CD1c-positive myeloid dendritic cell (primary cell): ENCODE data around the gene CACNA1H.

Experiments
- DNase-seq: peaks from one replicate; pipeline ENCODE4 v3.0.0-alpha.2; 2016; ENCODE audit errors: extremely low spot score

The CACNA1H gene

GRCh38 chr16:1158456-1159324, 5.8 kb downstream of the CACNA1H start:
- no peak for DNase-seq

- DNase-seq = no peak
Observed at GRCh38 chr16:1159325-1159972, 6.5 kb downstream of the CACNA1H start.

- no peak for DNase-seq
Observed at GRCh38 chr16:1159973-1160772, 7.3 kb downstream of the CACNA1H start.

DNA sequence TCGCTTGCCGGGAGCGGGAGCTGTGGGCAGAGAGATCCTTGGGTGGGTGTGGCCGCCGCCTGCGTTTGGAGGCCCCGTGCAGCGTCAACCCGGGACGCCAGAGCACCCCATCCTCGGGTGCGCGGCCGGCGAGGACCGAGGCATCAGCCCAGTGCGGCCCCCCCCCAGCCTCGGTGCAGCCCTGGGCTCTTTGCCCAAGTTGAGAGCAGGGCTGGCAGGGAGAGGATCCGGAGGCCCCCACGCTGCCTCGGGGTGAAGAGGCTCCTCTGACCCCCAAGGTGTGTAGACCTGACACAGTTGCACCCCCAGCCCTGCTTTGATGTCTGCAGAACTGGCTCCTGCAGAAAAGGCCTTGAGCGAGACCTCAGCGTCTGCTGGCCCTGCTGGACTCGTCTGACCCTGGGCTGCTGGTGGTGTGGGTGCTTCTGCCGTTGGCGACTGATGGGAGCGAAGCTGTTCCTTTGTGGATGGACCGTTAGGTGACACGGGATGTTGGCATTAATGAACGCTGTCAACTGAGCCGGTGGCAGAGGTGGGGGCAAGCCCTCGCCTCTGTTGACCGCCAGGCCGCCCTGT, 8.0 kb downstream of the CACNA1H start:
- no peak for DNase-seq

DNA sequence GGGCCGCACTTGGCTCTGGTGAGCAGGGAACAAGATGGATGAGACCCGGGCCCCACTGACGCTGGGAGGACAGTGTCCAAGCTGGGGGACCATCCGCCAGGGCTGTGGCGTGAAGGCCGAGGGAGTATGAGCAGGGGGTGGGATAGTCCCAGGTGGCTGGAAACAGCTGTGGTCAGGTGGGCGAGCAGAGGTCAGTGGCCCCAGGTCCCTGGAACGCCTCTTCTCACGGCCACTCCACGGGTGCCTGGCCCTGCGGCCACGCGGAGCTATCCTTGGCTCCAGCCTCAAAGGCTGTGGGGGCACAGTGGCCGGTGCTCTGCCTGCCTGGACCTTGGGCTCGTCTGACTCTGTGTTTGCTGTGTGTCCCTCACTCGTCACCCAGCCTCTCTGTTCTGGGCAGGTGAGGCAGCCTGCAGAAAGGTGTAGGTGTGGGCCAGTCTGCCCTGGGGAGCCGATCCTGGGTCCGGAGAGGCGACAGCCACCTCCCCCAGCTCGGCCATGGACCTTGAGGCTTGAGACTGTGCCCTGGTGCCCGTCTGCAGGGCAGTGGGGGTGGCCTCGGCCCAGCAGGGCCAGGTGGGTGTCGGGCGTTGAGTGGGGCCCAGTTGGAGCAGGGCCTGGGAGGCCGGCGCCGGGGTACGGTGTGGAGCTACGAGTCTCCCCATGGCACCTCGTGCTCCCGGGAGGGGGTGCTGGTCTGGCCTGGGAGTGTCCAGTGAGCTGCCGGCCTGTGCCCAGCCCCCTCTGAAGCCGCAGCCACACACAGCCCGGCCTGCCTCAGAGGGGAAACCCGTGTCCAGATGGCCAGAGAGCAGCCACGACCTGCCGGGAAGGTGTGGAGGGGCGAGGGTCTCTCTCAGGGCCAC, 10.0 kb downstream of the CACNA1H start:
- DNase-seq = no peak

- DNase-seq = no peak
Observed at GRCh38 chr16:1163567-1164055, 10.7 kb downstream of the CACNA1H start.

DNA sequence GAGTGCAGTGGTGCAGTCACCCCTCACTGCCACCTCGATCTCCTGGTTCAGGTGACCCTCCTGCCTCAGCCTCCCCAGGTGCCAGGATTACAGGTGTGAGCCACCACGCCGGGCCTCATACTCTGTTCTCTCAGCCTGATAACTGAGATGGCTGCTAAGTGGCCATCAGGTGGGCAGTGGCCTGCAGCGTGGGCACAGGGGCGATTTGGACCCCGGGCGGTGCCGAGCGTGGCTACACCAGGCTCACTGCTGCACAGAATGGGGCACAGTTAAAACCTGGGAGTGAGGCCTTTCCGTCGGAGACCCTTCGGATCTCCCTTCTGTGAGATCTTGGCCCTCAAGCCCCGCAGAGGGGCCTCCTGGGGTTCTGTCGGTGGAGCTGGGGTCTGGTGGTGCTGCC, 11.5 kb downstream of the CACNA1H start:
- no peak for DNase-seq

GRCh38 chr16:1164975-1165374, 12.1 kb downstream of the CACNA1H start:
- DNase-seq = no peak

- no peak for DNase-seq
Observed at GRCh38 chr16:1165511-1165910, 12.6 kb downstream of the CACNA1H start.

DNA sequence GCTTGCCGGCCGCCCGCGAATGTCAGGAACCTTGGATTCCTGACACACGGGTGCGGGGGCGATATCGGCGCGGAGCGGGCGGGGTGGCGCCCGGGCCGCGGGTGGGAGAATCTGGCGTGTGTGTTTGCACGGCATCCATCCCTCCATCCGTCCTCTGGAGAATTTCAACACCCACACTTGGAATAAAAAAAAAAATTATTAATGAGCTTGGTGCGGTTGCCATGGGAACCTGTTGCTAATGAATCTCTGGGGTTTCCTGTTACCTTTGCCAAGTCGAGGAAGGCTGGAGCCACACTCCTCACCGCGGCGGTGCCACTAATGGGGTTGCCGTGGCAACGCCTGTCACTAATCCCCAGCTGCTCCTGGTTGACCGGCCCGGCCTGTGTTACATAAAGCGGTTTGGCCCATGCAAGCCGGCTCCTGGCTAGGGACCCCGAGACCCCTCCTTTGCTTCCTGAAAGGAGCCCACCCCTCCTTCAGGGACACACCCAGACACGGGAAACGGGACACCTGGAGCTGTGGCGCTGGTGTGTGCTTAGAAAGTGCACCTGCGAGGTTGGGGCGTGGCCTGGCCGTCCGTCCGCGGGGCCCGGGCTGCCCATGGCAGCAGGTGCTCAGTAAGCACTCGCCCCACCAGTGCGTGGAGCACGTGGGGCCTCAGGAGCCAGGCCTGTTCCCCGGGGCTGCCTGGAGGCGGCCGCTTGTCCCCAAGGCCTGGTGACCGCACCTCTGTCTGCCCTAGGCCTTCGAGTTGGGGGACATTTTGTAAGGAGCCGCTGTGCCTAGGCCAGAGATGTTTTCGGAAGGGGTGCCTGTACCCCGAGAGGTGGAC, 14.6 kb downstream of the CACNA1H start:
- DNase-seq = no peak

DNA sequence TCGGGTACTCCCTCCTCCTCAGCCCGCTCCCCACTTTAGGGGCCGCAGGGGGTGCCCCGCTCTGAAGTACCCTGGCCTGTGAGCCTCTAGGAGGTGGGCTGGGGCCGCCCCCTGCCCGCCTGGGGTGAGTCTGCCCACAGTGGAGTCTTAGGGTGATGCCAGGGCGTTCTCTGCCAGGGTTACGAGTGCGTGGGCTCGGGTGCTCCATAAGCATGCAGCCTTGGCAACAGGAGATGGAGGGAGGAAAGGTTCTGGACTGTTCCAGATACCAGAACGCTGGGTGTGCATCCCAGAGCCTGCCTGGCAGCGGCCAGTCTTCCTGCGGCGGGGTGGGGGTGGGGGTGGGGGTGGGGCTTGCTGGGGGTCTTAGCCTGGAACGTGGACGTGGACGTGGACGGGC, 15.9 kb downstream of the CACNA1H start:
- no peak for DNase-seq

- no peak for DNase-seq
Observed at GRCh38 chr16:1169285-1170075, 16.6 kb downstream of the CACNA1H start.

DNA sequence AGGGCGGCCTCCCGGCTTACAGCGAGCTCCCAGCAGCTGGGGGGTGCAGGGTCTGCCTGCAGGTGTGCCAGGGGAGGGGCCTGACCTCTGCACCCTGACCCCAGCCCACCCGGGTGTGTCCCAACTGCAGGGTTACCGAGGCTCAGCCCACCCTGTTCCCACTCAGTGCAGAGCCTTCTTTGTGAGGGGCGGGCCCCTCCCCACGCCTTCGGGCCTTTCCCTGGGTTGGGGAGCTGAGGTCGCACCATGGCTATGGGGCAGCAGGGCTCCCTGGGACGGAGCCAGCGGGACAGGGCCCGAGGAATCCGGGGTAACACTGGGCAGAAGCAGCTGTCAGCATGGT, 17.1 kb downstream of the CACNA1H start:
- DNase-seq = no peak

GRCh38 chr16:1171001-1171400, 18.1 kb downstream of the CACNA1H start:
- DNase-seq = no peak

- no peak for DNase-seq
Observed at GRCh38 chr16:1171854-1172428, 19.0 kb downstream of the CACNA1H start.

DNA sequence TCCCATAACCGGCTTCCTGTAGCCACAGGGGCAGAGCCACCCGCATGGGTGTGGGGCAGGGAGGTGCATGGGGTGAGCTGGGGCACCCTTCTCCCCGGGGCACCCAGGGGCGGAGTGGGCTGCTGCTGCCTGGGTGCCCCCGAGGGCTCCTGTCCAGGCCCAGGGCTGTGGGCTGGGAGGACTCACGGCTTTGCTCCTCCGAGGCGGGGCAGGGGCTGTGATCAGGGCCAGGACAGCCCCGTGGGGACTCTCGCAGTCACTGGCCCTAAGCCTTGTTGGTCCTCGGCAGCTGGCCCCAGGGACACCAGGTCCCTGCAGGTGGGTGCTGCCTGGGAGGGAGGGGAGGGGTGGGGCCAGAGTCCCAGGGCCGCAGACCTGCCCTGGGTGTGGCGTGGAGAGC, 19.7 kb downstream of the CACNA1H start:
- no peak for DNase-seq

DNA sequence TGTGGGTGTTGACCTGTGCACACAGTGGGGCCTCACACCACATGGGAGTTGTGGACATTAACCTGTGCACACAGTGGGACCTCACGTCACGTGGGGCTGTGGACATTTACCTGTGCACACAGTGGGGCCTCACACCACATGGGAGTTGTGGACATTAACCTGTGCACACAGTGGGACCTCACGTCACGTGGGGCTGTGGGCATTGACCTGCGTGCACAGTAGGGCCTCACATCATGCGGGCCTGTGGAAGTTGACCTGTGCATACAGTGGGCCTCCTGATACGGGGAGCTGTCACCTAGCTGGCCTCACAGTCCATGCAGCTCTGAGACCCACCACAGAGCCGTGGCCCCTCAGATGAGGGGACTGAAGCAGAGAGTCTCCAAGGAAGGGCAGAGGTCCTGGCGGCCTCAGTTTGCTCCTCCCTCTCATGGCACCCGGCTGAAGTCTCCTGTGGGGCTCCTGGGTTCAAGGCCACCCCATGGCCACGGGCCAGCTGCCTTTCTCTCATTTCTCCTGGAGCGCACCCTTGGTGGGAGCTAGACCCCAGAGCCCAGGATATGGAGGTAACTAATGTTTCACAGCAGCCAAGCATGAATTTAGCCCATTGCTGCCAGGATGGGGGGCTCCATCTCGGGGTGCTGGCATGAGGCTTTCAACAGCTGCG, 21.0 kb downstream of the CACNA1H start:
- DNase-seq = no peak
